Fibroblast of skin of abdomen (primary cell): ENCODE data around the gene SLC22A23.

ENCODE experiments used
- DNase-seq: peaks from one replicate; pipeline ENCODE4 v3.0.0-alpha.2; 2013

The SLC22A23 gene

GRCh38 chr6:3314621-3315467 is 142.0 kb downstream of the SLC22A23 start:
- DNase-seq: no peak

- no peak for DNase-seq
Observed at GRCh38 chr6:3314176-3314575, 142.7 kb downstream of the SLC22A23 start.

- no peak for DNase-seq
Observed at GRCh38 chr6:3312604-3313231, 144.1 kb downstream of the SLC22A23 start.

GRCh38 chr6:3311826-3312225 is 145.0 kb downstream of the SLC22A23 start:
- DNase-seq: no peak

GRCh38 chr6:3310703-3311102 is 146.1 kb downstream of the SLC22A23 start:
- no peak for DNase-seq

- no peak for DNase-seq
Observed at GRCh38 chr6:3310051-3310448, 146.8 kb downstream of the SLC22A23 start.

GRCh38 chr6:3309391-3310050 is 147.3 kb downstream of the SLC22A23 start:
- no peak for DNase-seq

GRCh38 chr6:3308106-3308505 is 148.7 kb downstream of the SLC22A23 start:
- DNase-seq: no peak

- DNase-seq: no peak
Observed at GRCh38 chr6:3307436-3307835, 149.4 kb downstream of the SLC22A23 start.

GRCh38 chr6:3306848-3307247 is 150.0 kb downstream of the SLC22A23 start:
- no peak for DNase-seq

GRCh38 chr6:3305831-3306230 is 151.0 kb downstream of the SLC22A23 start:
- no peak for DNase-seq

- DNase-seq: no peak
Observed at GRCh38 chr6:3305216-3305565, 151.7 kb downstream of the SLC22A23 start.

- no peak for DNase-seq
Observed at GRCh38 chr6:3304500-3305215, 152.2 kb downstream of the SLC22A23 start.

GRCh38 chr6:3303795-3304411 is 152.9 kb downstream of the SLC22A23 start:
- no peak for DNase-seq

- no peak for DNase-seq
Observed at GRCh38 chr6:3301506-3301905, 155.3 kb downstream of the SLC22A23 start.

GRCh38 chr6:3299221-3299620 is 157.6 kb downstream of the SLC22A23 start:
- DNase-seq: no peak

- DNase-seq: no peak
Observed at GRCh38 chr6:3297909-3298308, 158.9 kb downstream of the SLC22A23 start.

- DNase-seq: no peak
Observed at GRCh38 chr6:3297006-3297405, 159.8 kb downstream of the SLC22A23 start.

GRCh38 chr6:3296537-3296936 is 160.3 kb downstream of the SLC22A23 start:
- DNase-seq: no peak

- no peak for DNase-seq
Observed at GRCh38 chr6:3296078-3296477, 160.8 kb downstream of the SLC22A23 start.

- DNase-seq: no peak
Observed at GRCh38 chr6:3294921-3295871, 161.7 kb downstream of the SLC22A23 start.
